ENCODE results near the gene DNAH2. TPM values are rescaled to one million over a fixed set of nuclear protein-coding genes. Genes with fewer than 3 reads are reported as not detected.

The DNAH2 gene
- total and polyA plus RNA-seq, 9 of the 15 experiments (the other 6 are each of a cell fraction or from before 2014, with no cell fraction given), result 0.03 TPM; not detected in 8

- TF ChIP-seq, protein P1, sequence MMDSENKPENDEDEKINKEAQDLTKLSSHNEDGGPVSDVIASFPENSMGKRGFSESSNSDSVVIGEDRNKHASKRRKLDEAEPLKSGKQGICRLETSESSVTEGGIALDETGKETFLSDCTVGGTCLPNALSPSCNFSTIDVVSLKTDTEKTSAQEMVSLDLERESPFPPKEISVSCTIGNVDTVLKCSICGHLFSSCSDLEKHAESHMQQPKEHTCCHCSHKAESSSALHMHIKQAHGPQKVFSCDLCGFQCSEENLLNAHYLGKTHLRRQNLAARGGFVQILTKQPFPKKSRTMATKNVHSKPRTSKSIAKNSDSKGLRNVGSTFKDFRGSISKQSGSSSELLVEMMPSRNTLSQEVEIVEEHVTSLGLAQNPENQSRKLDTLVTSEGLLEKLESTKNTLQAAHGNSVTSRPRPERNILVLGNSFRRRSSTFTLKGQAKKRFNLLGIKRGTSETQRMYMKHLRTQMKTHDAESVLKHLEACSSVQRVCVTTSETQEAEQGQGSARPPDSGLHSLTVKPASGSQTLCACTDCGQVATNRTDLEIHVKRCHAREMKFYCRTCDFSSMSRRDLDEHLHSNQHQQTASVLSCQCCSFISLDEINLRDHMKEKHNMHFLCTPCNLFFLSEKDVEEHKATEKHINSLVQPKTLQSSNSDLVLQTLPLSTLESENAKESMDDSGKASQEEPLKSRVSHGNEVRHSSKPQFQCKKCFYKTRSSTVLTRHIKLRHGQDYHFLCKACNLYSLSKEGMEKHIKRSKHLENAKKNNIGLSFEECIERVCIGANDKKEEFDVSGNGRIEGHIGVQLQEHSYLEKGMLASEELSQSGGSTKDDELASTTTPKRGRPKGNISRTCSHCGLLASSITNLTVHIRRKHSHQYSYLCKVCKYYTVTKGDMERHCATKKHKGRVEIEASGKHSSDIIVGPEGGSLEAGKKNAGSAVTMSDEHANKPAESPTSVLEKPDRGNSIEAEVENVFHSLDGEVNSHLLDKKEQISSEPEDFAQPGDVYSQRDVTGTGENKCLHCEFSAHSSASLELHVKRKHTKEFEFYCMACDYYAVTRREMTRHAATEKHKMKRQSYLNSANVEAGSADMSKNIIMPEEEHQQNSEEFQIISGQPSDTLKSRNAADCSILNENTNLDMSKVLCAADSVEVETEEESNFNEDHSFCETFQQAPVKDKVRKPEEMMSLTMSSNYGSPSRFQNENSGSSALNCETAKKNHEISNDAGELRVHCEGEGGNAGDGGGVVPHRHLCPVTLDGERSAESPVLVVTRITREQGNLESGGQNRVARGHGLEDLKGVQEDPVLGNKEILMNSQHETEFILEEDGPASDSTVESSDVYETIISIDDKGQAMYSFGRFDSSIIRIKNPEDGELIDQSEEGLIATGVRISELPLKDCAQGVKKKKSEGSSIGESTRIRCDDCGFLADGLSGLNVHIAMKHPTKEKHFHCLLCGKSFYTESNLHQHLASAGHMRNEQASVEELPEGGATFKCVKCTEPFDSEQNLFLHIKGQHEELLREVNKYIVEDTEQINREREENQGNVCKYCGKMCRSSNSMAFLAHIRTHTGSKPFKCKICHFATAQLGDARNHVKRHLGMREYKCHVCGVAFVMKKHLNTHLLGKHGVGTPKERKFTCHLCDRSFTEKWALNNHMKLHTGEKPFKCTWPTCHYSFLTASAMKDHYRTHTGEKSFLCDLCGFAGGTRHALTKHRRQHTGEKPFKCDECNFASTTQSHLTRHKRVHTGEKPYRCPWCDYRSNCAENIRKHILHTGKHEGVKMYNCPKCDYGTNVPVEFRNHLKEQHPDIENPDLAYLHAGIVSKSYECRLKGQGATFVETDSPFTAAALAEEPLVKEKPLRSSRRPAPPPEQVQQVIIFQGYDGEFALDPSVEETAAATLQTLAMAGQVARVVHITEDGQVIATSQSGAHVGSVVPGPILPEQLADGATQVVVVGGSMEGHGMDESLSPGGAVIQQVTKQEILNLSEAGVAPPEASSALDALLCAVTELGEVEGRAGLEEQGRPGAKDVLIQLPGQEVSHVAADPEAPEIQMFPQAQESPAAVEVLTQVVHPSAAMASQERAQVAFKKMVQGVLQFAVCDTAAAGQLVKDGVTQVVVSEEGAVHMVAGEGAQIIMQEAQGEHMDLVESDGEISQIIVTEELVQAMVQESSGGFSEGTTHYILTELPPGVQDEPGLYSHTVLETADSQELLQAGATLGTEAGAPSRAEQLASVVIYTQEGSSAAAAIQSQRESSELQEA (IDR thresholded peaks at IDR 0.05; ENCODE audit: low read depth), result no peak
- TF ChIP-seq NR2C2 (CRISPR knock-in tag; IDR thresholded peaks at IDR 0.05), result no peak
- TF ChIP-seq NR2C2 (tag; IDR thresholded peaks at IDR 0.05), result peak; percentile 35; the same call in 1 of the 2 replicates
- no peak for TF ChIP-seq ZNF253 (CRISPR knock-in tag; conservative IDR thresholded peaks at IDR 0.05)
- no peak for TF ChIP-seq PRPF4 (IDR thresholded peaks at IDR 0.05; ENCODE audit: insufficient read depth, low read depth, low read length, poor library complexity, severe bottlenecking)
- TF ChIP-seq SMAD4 (CRISPR knock-in tag; conservative IDR thresholded peaks at IDR 0.05), result no peak
- no peak for TF ChIP-seq EP400 (IDR thresholded peaks at IDR 0.05)
- TF ChIP-seq DPF2 (IDR thresholded peaks at IDR 0.05), result 0 out of 2 replicates have a peak, but pooled peaks have one; percentile 21
- peak; percentile 47 for TF ChIP-seq CTBP1 (IDR thresholded peaks at IDR 0.05; ENCODE audit: borderline replicate concordance)
- TF ChIP-seq, protein P2, sequence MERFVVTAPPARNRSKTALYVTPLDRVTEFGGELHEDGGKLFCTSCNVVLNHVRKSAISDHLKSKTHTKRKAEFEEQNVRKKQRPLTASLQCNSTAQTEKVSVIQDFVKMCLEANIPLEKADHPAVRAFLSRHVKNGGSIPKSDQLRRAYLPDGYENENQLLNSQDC (CRISPR knock-in tag; IDR thresholded peaks at IDR 0.05), result no peak
- TF ChIP-seq TRIM24 (IDR thresholded peaks at IDR 0.05), result peak in 1 of 2 experiments; percentile 57; a peak in 1 of 4 replicates
- TF ChIP-seq ATF3 (IDR thresholded peaks at IDR 0.05), result peak; percentile 81
- no peak for TF ChIP-seq ATF3 (CRISPR knock-in tag; conservative IDR thresholded peaks at IDR 0.05)
- no peak for TF ChIP-seq ZNF655 (CRISPR knock-in tag; IDR thresholded peaks at IDR 0.05)
- peak; percentile 87 for TF ChIP-seq FOSL1 (tag; conservative IDR thresholded peaks at IDR 0.05)
- TF ChIP-seq SNRNP70 (optimal IDR thresholded peaks at IDR 0.05; ENCODE audit: low read depth, low read length), result no peak
- no peak for TF ChIP-seq NR4A1 (CRISPR knock-in tag; IDR thresholded peaks at IDR 0.05)
- TF ChIP-seq NR4A1 (tag; IDR thresholded peaks at IDR 0.05), result no peak
Observed at GRCh38 chr17:7774055-7774521, 56.5 kb downstream of the DNAH2 start (continued).

All from K562 (cell line).